H1 (cell line): ENCODE results near the gene CACNA1E. TPM values are rescaled to one million over a fixed set of nuclear protein-coding genes. Genes with fewer than 3 reads are reported as not detected.
A peak's percentile ranks its signal among the peaks of the same experiment; 100 is the strongest.

Source experiments
- CTCF ChIA-PET: fragments of 300-600 bp; sonication (Branson Sonifier 250); formaldehyde crosslinking; loops from one replicate; lab custom pipeline; 2021; ENCODE audit not compliant: partially characterized antibody; lab: Charles Lee
- POLR2A ChIA-PET: fragments of 300-600 bp; sonication (Branson Sonifier 250); formaldehyde crosslinking; loops from one replicate; lab custom pipeline; 2021; ENCODE audit warnings: inconsistent platforms; ENCODE audit not compliant: partially characterized antibody; lab: Charles Lee
- DNase-seq, 2 experiments: peaks; one replicate each; pipeline versions ENCODE4 v3.0.0 to v3.0.0-alpha.2; 2010 to 2022; ENCODE audit warnings: low spot score in 2 of 2, low read depth in 1 of 2, mixed read lengths in 1 of 2
- FAIRE-seq: peaks from 2 replicates; lab custom pipeline; 2011; peaks lifted over from hg19 to GRCh38; lab: Jason Lieb, UNC
- H2AFZ ChIP-seq: 2 replicates; pipeline ENCODE4 v1.8.1; 2012; ENCODE audit warnings: low read length, inconsistent platforms
- H2AK5ac ChIP-seq: 2 replicates; pipeline ENCODE4 v1.6.1; 2013; ENCODE audit warnings: low read depth, low read length
- H2BK120ac ChIP-seq: replicated peaks from 2 replicates; pipeline ENCODE3; 2013; ENCODE audit warnings: low read depth, low read length, inconsistent platforms
- H2BK12ac ChIP-seq: 2 replicates; pipeline ENCODE4 v1.6.1; 2013; ENCODE audit warnings: low read depth, low read length
- H2BK15ac ChIP-seq: 2 replicates; pipeline ENCODE4 v1.6.1; 2013; ENCODE audit warnings: low read length
- H2BK20ac ChIP-seq: 2 replicates; pipeline ENCODE4 v1.6.1; 2013; ENCODE audit warnings: low read length
- H2BK5ac ChIP-seq: 2 replicates; pipeline ENCODE4 v1.6.1; 2013; ENCODE audit warnings: low read depth, low read length
- H3K14ac ChIP-seq: 2 replicates; pipeline ENCODE4 v1.6.1; 2013; ENCODE audit warnings: inconsistent platforms; ENCODE audit not compliant: insufficient read length
- H3K18ac ChIP-seq: 2 replicates; pipeline ENCODE4 v1.6.1; 2013; ENCODE audit warnings: low read length; ENCODE audit errors: extremely low read depth
- H3K23ac ChIP-seq: 2 replicates; pipeline ENCODE4 v1.6.1; 2013; ENCODE audit warnings: inconsistent platforms; ENCODE audit not compliant: insufficient read length
- H3K23me2 ChIP-seq: 2 replicates; pipeline ENCODE4 v1.6.1; 2013; ENCODE audit warnings: low read depth, low read length
- H3K27ac ChIP-seq: 2 replicates; pipeline ENCODE4 v1.6.1; 2011; ENCODE audit warnings: low read depth, low read length, inconsistent platforms
- H3K27me3 ChIP-seq, 4 experiments: replicated peaks in 1 of 4; 1 replicate in 1 of 4; 2 replicates in 3 of 4; pipeline versions ENCODE4 v1.6.1 to v1.8.1; 2011 to 2013; ENCODE audit warnings: low read length in 3 of 4, mild to moderate bottlenecking in 3 of 4, inconsistent platforms in 2 of 4, mixed read lengths in 2 of 4, moderate library complexity in 1 of 4; ENCODE audit not compliant: control insufficient read depth in 3 of 4, insufficient read depth in 3 of 4; ENCODE audit errors: extremely low read depth in 1 of 4
- H3K36me3 ChIP-seq, 4 experiments: 2 replicates each; pipeline versions ENCODE4 v1.6.1 to v1.8.1; 2011 to 2013; ENCODE audit warnings: mild to moderate bottlenecking in 4 of 4, low read length in 3 of 4, moderate library complexity in 2 of 4, control low read depth in 1 of 4, inconsistent platforms in 1 of 4; ENCODE audit not compliant: insufficient read depth in 4 of 4, control insufficient read depth in 2 of 4
- H3K4ac ChIP-seq: replicated peaks from 2 replicates; pipeline ENCODE3; 2013; ENCODE audit warnings: low read length, low read depth, mixed read lengths, inconsistent platforms; ENCODE audit not compliant: insufficient read length
- H3K4me1 ChIP-seq, 4 experiments: replicated peaks in 1 of 4; 1 replicate in 1 of 4; 2 replicates in 3 of 4; pipeline versions ENCODE4 v1.6.1 to v1.8.1; 2011 to 2013; ENCODE audit warnings: low read length in 3 of 4, inconsistent platforms in 2 of 4, mixed read lengths in 1 of 4; ENCODE audit not compliant: insufficient read depth in 4 of 4, control insufficient read depth in 3 of 4
- H3K4me2 ChIP-seq, 2 experiments: 2 replicates each; pipeline versions ENCODE4 v1.6.1 to v1.8.1; 2011 to 2013; ENCODE audit warnings: low read depth in 2 of 2, low read length in 2 of 2, control low read depth in 1 of 2, inconsistent platforms in 1 of 2, mild to moderate bottlenecking in 1 of 2; ENCODE audit not compliant: insufficient read depth in 1 of 2
- H3K4me3 ChIP-seq, 4 experiments: fragments of 200-600, 300-600 bp in 1 of 4; sonication (generic), shearing (Covaris generic), sonication (Bioruptor Twin) in 1 of 4; 2 replicates each; pipeline versions ENCODE4 v1.5.1 to v1.8.1; 2011 to 2016; ENCODE audit warnings: low read length in 4 of 4, low read depth in 3 of 4, control low read depth in 2 of 4, inconsistent platforms in 2 of 4, mild to moderate bottlenecking in 2 of 4, mixed read lengths in 1 of 4, moderate library complexity in 1 of 4; ENCODE audit not compliant: insufficient read depth in 2 of 4; ENCODE audit errors: extremely low read depth in 1 of 4
- H3K56ac ChIP-seq: replicated peaks from 2 replicates; pipeline ENCODE3; 2013; ENCODE audit warnings: low read depth, mild to moderate bottlenecking, mixed read lengths, low read length, inconsistent platforms; ENCODE audit not compliant: insufficient read length
- H3K79me1 ChIP-seq: 2 replicates; pipeline ENCODE4 v1.6.1; 2013; ENCODE audit warnings: low read depth, low read length, control low read depth
- H3K79me2 ChIP-seq, 2 experiments: 2 replicates each; pipeline versions ENCODE4 v1.6.1 to v1.8.1; 2012 to 2013; ENCODE audit warnings: low read length in 2 of 2, mild to moderate bottlenecking in 2 of 2, inconsistent platforms in 1 of 2; ENCODE audit not compliant: insufficient read depth in 2 of 2, control insufficient read depth in 1 of 2
- H3K9ac ChIP-seq, 4 experiments: replicated peaks in 1 of 4; 1 replicate in 1 of 4; 2 replicates in 3 of 4; pipeline versions ENCODE4 v1.6.1 to v1.8.1; 2011 to 2013; ENCODE audit warnings: low read depth in 3 of 4, low read length in 3 of 4, control low read depth in 2 of 4, mild to moderate bottlenecking in 2 of 4, moderate library complexity in 2 of 4, inconsistent platforms in 1 of 4; ENCODE audit errors: extremely low read depth in 1 of 4
- H3K9me3 ChIP-seq, 2 experiments: 2 replicates each; pipeline versions ENCODE4 v1.6.1 to v1.8.1; 2012 to 2013; ENCODE audit warnings: mild to moderate bottlenecking in 2 of 2, moderate library complexity in 2 of 2, control low read depth in 1 of 2, inconsistent platforms in 1 of 2, low read depth in 1 of 2, low read length in 1 of 2, mixed read lengths in 1 of 2; ENCODE audit not compliant: insufficient read depth in 2 of 2
- H4K20me1 ChIP-seq, 2 experiments: replicated peaks in 1 of 2; 2 replicates each; pipeline versions ENCODE3 to v1.8.1; 2011 to 2013; ENCODE audit warnings: inconsistent platforms in 2 of 2, low read length in 2 of 2, mild to moderate bottlenecking in 1 of 2; ENCODE audit not compliant: insufficient read depth in 2 of 2, control insufficient read depth in 1 of 2
- H4K5ac ChIP-seq: 2 replicates; pipeline ENCODE4 v1.6.1; 2013; ENCODE audit warnings: low read length, low read depth, mixed read lengths, inconsistent platforms; ENCODE audit not compliant: insufficient read length
- H4K8ac ChIP-seq: 2 replicates; pipeline ENCODE4 v1.8.0; 2013; ENCODE audit warnings: mild to moderate bottlenecking, moderate library complexity, low read length, inconsistent platforms; ENCODE audit not compliant: insufficient read depth; ENCODE audit errors: extremely low read depth
- H4K91ac ChIP-seq: replicated peaks from 2 replicates; pipeline ENCODE3; 2013; ENCODE audit warnings: low read length, mixed read lengths, inconsistent platforms; ENCODE audit not compliant: insufficient read length
- GTF2F1 ChIP-seq: IDR thresholded peaks from 2 replicates; pipeline ENCODE4 v1.6.1; 2012; ENCODE audit warnings: low read depth, low read length, improper control_type of control experiment, borderline replicate concordance
- SIX5 ChIP-seq: IDR thresholded peaks from 2 replicates; pipeline ENCODE4 v1.6.1; 2011; ENCODE audit warnings: mild to moderate bottlenecking, low read depth, low read length
- SP4 ChIP-seq: IDR thresholded peaks from 2 replicates; pipeline ENCODE4 v1.6.1; 2012; ENCODE audit warnings: low read length, inconsistent platforms
- WGBS, 2 experiments: shearing (Covaris generic) in 1 of 2; methylation state at CpG; one replicate each; pipeline versions ENCODE4 v1.1.6 to v1.1.7; 2013 to 2015; ENCODE audit warnings: low lambda C conversion rate in 2 of 2, mixed read lengths in 2 of 2, inconsistent platforms in 1 of 2, low coverage in 1 of 2, missing lambda C conversion rate in 1 of 2; ENCODE audit not compliant: insufficient replicate concordance in 2 of 2, insufficient coverage in 1 of 2, insufficient read length in 1 of 2; ENCODE audit errors: extremely low coverage in 1 of 2, missing lambda C conversion rate in 1 of 2; 5-methylcytosine and 5-hydroxymethylcytosine counted together
- polyA plus RNA-seq, 7 experiments: library from polyadenylated mRNA; depleted of rRNA in 3 of 7; stranded (reverse) in 5 of 7; unstranded in 2 of 7; fragments of >200 nt in 5 of 7; fragments of 200-250 nt in 2 of 7; gene quantifications; 1 replicate in 5 of 7; 2 replicates in 1 of 7; 4 replicates in 1 of 7; pipeline versions ENCODE4 v1.2.1 to v1.2.3, GENCODE V29; 2011 to 2013; ENCODE audit warnings: missing spikeins in 2 of 7, mixed read lengths in 2 of 7
- total RNA-seq: library from RNA; stranded (reverse); fragmentation: NEBNext Ultra II Directional; extraction: Animal tissue kit (Norgen Biotek cat#: 25700); gene quantifications from 2 replicates; pipeline ENCODE4 v1.2.1, GENCODE V29; 2021
- TF ChIP-seq, protein P1 (sequence below): IDR thresholded peaks from 2 replicates; pipeline ENCODE4 v1.6.1; 2011; ENCODE audit warnings: low read depth, mild to moderate bottlenecking, low read length; ENCODE audit not compliant: insufficient read depth
- TF ChIP-seq, protein P2 (sequence below): IDR thresholded peaks from 2 replicates; pipeline ENCODE4 v1.6.1; 2012; ENCODE audit warnings: inconsistent platforms
- TF ChIP-seq, protein P3 (sequence below): IDR thresholded peaks from 2 replicates; pipeline ENCODE4 v1.6.1; 2012; ENCODE audit warnings: inconsistent platforms

The CACNA1E gene
- total and polyA plus RNA-seq, 2 of the 8 experiments (the other 6 are each of a cell fraction or from before 2014, with no cell fraction given), result 0.98 to 1.3 TPM

DNA sequence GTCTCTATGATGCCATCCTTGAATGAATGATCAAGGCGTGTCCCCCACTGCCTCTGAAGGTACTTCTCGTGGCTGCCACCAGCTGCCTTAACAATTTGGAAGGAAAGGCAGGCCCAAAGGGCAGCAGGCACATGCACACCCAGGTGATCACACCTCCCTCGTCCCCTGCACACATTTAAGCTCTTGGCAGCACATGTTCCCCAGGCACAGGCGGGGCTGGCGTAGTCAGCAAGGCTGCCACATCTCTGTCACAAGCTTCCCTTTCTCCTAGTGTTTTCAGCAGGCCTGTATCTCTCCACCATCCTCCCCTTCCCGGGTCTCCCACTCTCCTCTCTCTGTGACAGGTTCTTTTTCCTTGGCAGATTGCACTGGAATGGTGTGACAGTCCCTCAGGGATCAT is 111.9 kb downstream of the CACNA1E start:
- H3K56ac ChIP-seq, result no peak overlapping the region
- H4K5ac ChIP-seq, result no peak overlapping the region
- H3K79me1 ChIP-seq, result no peaks in the 10 kb centered on the region
- DNase-seq, result no peak
- no peak overlapping the region for H2BK12ac ChIP-seq
- no peak overlapping the region for H3K18ac ChIP-seq
- no peak overlapping the region for H2BK20ac ChIP-seq
- CTCF ChIA-PET, result interaction anchor here (0.7 to 2.2 kb wide), 5 partner anchors 12 to 342 kb away, joined by 3 to 6 read pairs (median 3); no protein-coding TSS in a partner anchor
- H3K14ac ChIP-seq, result no peak overlapping the region
- no peak overlapping the region for H2AK5ac ChIP-seq
- H4K8ac ChIP-seq, result no peak overlapping the region; the same call in 1 of the 2 replicates
- H3K27me3 ChIP-seq, result no peaks in the 10 kb centered on the region
- no peak overlapping the region for H2BK120ac ChIP-seq
- FAIRE-seq, result no peak
- no peak for TF ChIP-seq SIX5
- no peak for TF ChIP-seq GTF2F1
- TF ChIP-seq, protein P1, sequence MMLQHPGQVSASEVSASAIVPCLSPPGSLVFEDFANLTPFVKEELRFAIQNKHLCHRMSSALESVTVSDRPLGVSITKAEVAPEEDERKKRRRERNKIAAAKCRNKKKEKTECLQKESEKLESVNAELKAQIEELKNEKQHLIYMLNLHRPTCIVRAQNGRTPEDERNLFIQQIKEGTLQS, result no peak
- TF ChIP-seq, protein P2, sequence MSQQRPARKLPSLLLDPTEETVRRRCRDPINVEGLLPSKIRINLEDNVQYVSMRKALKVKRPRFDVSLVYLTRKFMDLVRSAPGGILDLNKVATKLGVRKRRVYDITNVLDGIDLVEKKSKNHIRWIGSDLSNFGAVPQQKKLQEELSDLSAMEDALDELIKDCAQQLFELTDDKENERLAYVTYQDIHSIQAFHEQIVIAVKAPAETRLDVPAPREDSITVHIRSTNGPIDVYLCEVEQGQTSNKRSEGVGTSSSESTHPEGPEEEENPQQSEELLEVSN, result peak; percentile 64
- TF ChIP-seq, protein P3, sequence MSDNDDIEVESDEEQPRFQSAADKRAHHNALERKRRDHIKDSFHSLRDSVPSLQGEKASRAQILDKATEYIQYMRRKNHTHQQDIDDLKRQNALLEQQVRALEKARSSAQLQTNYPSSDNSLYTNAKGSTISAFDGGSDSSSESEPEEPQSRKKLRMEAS, result 0 out of 2 replicates have a peak, but pooled peaks have one; percentile 42
- no peak for TF ChIP-seq SP4
- TF ChIP-seq, all 59 proteins: peak for 2
- Histone ChIP-seq H2AFZ (no peak overlapping the region), H2BK15ac (no peak overlapping the region), H3K23ac (no peak overlapping the region), H3K4me3 (no peak overlapping the region), H4K91ac (peak overlapping the region; percentile 17), H3K79me2 (no peaks in the 10 kb centered on the region), H3K4ac (no peak overlapping the region), H3K4me1 (peaks cover 7 to 18% (median 10%) of the 10 kb centered on the region in 4 experiments; a peak in 6 of 7 replicates), H3K9me3 (no peaks in the 10 kb centered on the region), H3K4me2 (no peak overlapping the region), H3K36me3 (no peaks in the 10 kb centered on the region), H3K27ac (no peak overlapping the region), H2BK5ac (no peak overlapping the region), H3K23me2 (no peaks in the 10 kb centered on the region), H3K9ac (no peak overlapping the region), H4K20me1 (no peaks in the 10 kb centered on the region)
- WGBS, 2 experiments, result 92% methylated on average over 6 of the region's 6 CpGs; no CpG with 5 or more reads in 1 of the 2 experiments
- POLR2A ChIA-PET, result no interaction called here
